A673 (cell line): Measurements from ENCODE around the gene RIBC1. TPM values are rescaled to one million over a fixed set of nuclear protein-coding genes. Genes with fewer than 3 reads are reported as not detected.

Experiments used
- BruUV-seq: library from RNA; stranded (reverse); fragments of 400-500 nt; replicated peaks from 2 replicates; lab custom pipeline; 2021; lab: Mats Ljungman, UMichigan
- CTCF ChIA-PET: fragments of 300-600 bp; sonication (Branson Sonifier 250); formaldehyde crosslinking; loops from one replicate; lab custom pipeline; 2022; ENCODE audit warnings: antibody characterized with exemption; lab: Charles Lee
- POLR2A ChIA-PET: fragments of 300-600 bp; sonication (Branson Sonifier 250); formaldehyde crosslinking; loops from one replicate; lab custom pipeline; 2022; ENCODE audit warnings: antibody characterized with exemption; ENCODE audit not compliant: low non-redundant PET; lab: Charles Lee
- DNase-seq: peaks from one replicate; pipeline ENCODE4 v3.0.0-alpha.2; 2015; ENCODE audit warnings: low spot score
- H3K27ac ChIP-seq: fragments of 200-600 bp; sonication (generic); 2 replicates; pipeline ENCODE4 v1.5.1; 2016; ENCODE audit warnings: mixed run types, low read depth, mild to moderate bottlenecking, mixed read lengths, antibody characterized with exemption, low read length; ENCODE audit not compliant: poor library complexity, severe bottlenecking
- H3K27me3 ChIP-seq: fragments of 200-600 bp; sonication (generic); replicated peaks from 2 replicates; pipeline ENCODE4 v1.6.1; 2017; ENCODE audit warnings: mixed run types, low read depth, mild to moderate bottlenecking, mixed read lengths, antibody characterized with exemption, low read length; ENCODE audit not compliant: insufficient read depth, poor library complexity
- H3K36me3 ChIP-seq: fragments of 200-600 bp; sonication (generic); 2 replicates; pipeline ENCODE4 v1.6.1; 2016; ENCODE audit warnings: mixed run types, mild to moderate bottlenecking, mixed read lengths, antibody characterized with exemption, low read length; ENCODE audit not compliant: insufficient read depth, poor library complexity, severe bottlenecking
- H3K4me1 ChIP-seq: fragments of 200-600 bp; sonication (generic); 2 replicates; pipeline ENCODE4 v1.6.1; 2017; ENCODE audit warnings: mixed run types, mild to moderate bottlenecking, mixed read lengths, antibody characterized with exemption, low read length; ENCODE audit not compliant: insufficient read depth, poor library complexity, severe bottlenecking
- H3K4me3 ChIP-seq: fragments of 200-600 bp; sonication (generic); 2 replicates; pipeline ENCODE4 v1.5.1; 2016; ENCODE audit warnings: low read depth, mixed run types, mild to moderate bottlenecking, mixed read lengths, low read length; ENCODE audit not compliant: poor library complexity, severe bottlenecking
- H3K9me3 ChIP-seq: fragments of 200-600 bp; sonication (generic); 2 replicates; pipeline ENCODE4 v1.6.1; 2016; ENCODE audit warnings: mixed run types, low read depth, mild to moderate bottlenecking, mixed read lengths, antibody characterized with exemption, low read length; ENCODE audit not compliant: poor library complexity, severe bottlenecking
- EZH2 ChIP-seq: fragments of 200-600 bp; sonication (generic); IDR thresholded peaks from 2 replicates; pipeline ENCODE4 v1.6.1; 2017; ENCODE audit warnings: borderline replicate concordance, low read depth, mild to moderate bottlenecking, mixed read lengths, antibody characterized with exemption, low read length; ENCODE audit not compliant: poor library complexity, severe bottlenecking
- intact Hi-C: fragments of 100-400 bp; cut with micrococcal nuclease; formaldehyde crosslinking; loops from one replicate; pipeline ENCODE4 v1.10.0; 2022; ENCODE audit not compliant: unreplicated experiment
- total RNA-seq: library from RNA; stranded (reverse); gene quantifications from 2 replicates; pipeline ENCODE4 v1.2.3, GENCODE V29; 2021
- TF ChIP-seq, protein P1 (sequence below): fragments of 300-800, 200-600 bp; sonication (generic); conservative IDR thresholded peaks from 2 replicates; pipeline ENCODE4 v1.5.1; 2017; ENCODE audit warnings: low read depth, mild to moderate bottlenecking, antibody characterized with exemption, low read length, moderate library complexity, mixed read lengths

Gene RIBC1
- total RNA-seq, 1 experiment from 2014 or later, result 1.0 TPM

DNA sequence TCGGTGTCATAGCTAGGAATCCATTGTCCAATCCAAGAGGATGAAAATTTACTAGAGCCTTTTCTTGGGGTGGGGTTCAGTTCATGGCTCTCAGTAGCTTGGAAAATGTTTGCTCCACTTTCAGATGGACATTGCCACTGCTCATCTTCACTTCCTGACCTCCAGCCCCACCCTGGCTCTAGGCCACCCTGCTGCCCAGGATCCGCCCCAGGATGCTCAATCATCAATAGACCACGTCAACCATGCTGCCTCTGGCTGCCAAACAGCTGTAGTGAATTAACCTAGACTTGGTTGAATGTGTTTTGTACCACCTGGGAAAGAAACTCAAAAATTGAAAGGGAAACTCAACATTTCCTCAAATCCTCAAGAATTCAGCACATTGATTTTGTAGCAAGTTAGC, 48.7 kb downstream of the RIBC1 start:
- no peaks in the 10 kb centered on the region for H3K36me3 ChIP-seq
- H3K27me3 ChIP-seq, result no peaks in the 10 kb centered on the region
- H3K9me3 ChIP-seq, result no peaks in the 10 kb centered on the region
- DNase-seq, result no peak
- no peaks in the 10 kb centered on the region for H3K4me1 ChIP-seq
- H3K4me3 ChIP-seq, result no peak overlapping the region
- ChIA-PET POLR2A (no interaction called here), CTCF (no interaction called here)
- H3K27ac ChIP-seq, result no peak overlapping the region
- TF ChIP-seq EZH2, result no peak
- TF ChIP-seq, protein P1, sequence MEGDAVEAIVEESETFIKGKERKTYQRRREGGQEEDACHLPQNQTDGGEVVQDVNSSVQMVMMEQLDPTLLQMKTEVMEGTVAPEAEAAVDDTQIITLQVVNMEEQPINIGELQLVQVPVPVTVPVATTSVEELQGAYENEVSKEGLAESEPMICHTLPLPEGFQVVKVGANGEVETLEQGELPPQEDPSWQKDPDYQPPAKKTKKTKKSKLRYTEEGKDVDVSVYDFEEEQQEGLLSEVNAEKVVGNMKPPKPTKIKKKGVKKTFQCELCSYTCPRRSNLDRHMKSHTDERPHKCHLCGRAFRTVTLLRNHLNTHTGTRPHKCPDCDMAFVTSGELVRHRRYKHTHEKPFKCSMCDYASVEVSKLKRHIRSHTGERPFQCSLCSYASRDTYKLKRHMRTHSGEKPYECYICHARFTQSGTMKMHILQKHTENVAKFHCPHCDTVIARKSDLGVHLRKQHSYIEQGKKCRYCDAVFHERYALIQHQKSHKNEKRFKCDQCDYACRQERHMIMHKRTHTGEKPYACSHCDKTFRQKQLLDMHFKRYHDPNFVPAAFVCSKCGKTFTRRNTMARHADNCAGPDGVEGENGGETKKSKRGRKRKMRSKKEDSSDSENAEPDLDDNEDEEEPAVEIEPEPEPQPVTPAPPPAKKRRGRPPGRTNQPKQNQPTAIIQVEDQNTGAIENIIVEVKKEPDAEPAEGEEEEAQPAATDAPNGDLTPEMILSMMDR, result no peak
- intact Hi-C loops, result no loop called here
- no TSS peak for BruUV-seq

GRCh38 chrX:53474707-53475106, 52.0 kb downstream of the RIBC1 start:
- BruUV-seq, result no TSS peak
- no peak overlapping the region for H3K4me3 ChIP-seq
- no peak overlapping the region for H3K27ac ChIP-seq
- H3K4me1 ChIP-seq, result no peaks in the 10 kb centered on the region
- H3K36me3 ChIP-seq, result no peaks in the 10 kb centered on the region
- intact Hi-C loops, result no loop called here
- POLR2A ChIA-PET, result no interaction called here
- no peaks in the 10 kb centered on the region for H3K27me3 ChIP-seq
- CTCF ChIA-PET, result no interaction called here
- TF ChIP-seq, protein P1, result no peak
- no peak for TF ChIP-seq EZH2
- DNase-seq, result no peak
- H3K9me3 ChIP-seq, result no peaks in the 10 kb centered on the region

DNA sequence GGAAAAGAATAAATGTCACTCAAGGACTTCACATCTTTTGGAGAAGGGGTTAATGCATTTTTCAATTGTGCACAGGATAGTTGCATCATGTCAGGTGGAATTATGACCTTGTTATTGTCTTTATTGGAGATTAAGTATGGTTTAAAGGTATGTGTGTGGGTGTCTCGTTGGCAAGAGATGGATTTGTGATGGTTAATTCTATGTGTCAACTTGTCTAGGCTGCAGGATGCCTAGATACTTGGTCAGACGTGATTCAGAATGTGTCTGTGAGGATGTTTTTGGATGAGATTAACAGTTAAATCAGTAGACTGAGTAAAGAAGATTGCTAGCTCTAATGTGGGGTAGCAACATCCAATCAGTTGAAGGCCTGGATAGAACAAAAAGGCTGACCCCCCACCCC, 53.7 kb downstream of the RIBC1 start:
- Histone ChIP-seq H3K4me1 (no peaks in the 10 kb centered on the region), H3K4me3 (no peak overlapping the region), H3K36me3 (no peaks in the 10 kb centered on the region), H3K27me3 (no peaks in the 10 kb centered on the region), H3K9me3 (no peaks in the 10 kb centered on the region), H3K27ac (no peak overlapping the region)
- intact Hi-C loops, result no loop called here
- ChIA-PET POLR2A (no interaction called here), CTCF (no interaction called here)
- no peak for DNase-seq
- no TSS peak for BruUV-seq
- TF ChIP-seq EZH2, result no peak
- TF ChIP-seq, protein P1, result no peak
